ENCODE data around the gene EMC9. TPM values are rescaled to one million over a fixed set of nuclear protein-coding genes. Genes with fewer than 3 reads are reported as not detected.
A peak's percentile ranks its signal among the peaks of the same experiment; 100 is the strongest.

Gene EMC9
- total RNA-seq, 4 donors from 2014 or later, result 6.4 to 15.4 (median 10.4) TPM

GRCh38 chr14:24188251-24189058, 47.1 kb upstream of the EMC9 start, which contains the start of gene IPO4:
Gene IPO4 (minus strand): TSS chr14:24188816. CDS start chr14:24188787, 29 bp downstream.
- H3K9me3 ChIP-seq, result no peaks in the 10 kb centered on the region
- ATAC-seq, result peak; percentile 97
- peak within 1 kb of the TSS; percentile 57 to 77 for H3K4me3 ChIP-seq
- no peaks in the 10 kb centered on the region for H3K27me3 ChIP-seq
- peaks cover 0 to 70% of the 10 kb centered on the region in 2 donors for H3K36me3 ChIP-seq
- WGBS, 2 donors (ENCODE audit: low coverage in 1 of 2), result 2% methylated on average over 7 of the region's 65 CpGs; no CpG with 5 or more reads in 1 of the 2 donors
- peaks cover 0 to 28% (median 10%) of the 10 kb centered on the region in 3 donors for H3K4me1 ChIP-seq
- peak within 1 kb of the TSS; percentile 2 to 83 (median 76) for H3K27ac ChIP-seq
- TF ChIP-seq EP300 (IDR thresholded peaks at IDR 0.05), result no peak
- peak; percentile 82 for TF ChIP-seq POLR2AphosphoS5 (IDR thresholded peaks at IDR 0.05)
- TF ChIP-seq POLR2A (IDR thresholded peaks at IDR 0.05), result peak; percentile 45 to 58

DNA sequence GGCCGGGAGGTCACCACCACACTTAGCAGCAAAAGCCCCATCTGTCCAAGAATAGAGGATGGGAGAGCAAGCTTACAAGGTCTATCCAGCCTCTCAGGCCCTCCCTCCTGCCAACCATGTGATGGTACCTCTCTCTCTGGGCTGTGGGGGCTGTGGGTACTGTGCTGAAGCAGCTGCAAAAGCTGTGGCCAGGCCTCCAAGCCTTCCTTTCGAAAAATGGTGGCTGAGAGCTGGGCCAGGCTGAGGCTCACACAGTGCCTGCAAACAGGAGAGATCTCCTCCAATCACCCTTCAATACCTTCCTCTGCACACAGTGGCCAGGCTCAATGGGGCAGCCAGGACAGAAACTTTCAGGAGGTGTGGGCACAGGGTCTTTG, 46.1 kb upstream of the EMC9 start:
- no peaks in the 10 kb centered on the region for H3K27me3 ChIP-seq
- peaks cover 0 to 70% of the 10 kb centered on the region in 2 donors for H3K36me3 ChIP-seq
- H3K4me1 ChIP-seq, result peaks cover 0 to 28% (median 10%) of the 10 kb centered on the region in 3 donors
- H3K4me3 ChIP-seq, result peak overlapping the region in 1 of 2 donors; percentile 77
- H3K27ac ChIP-seq, result peak overlapping the region in 3 of 4 donors; percentile 72 to 83 (median 81)
- no peak for ATAC-seq
- no peaks in the 10 kb centered on the region for H3K9me3 ChIP-seq
- 100% methylated on average over 1 of the region's 2 CpGs; no CpG with 5 or more reads in 1 of the 2 donors for WGBS, 2 donors (ENCODE audit: low coverage in 1 of 2)
- TF ChIP-seq POLR2AphosphoS5 (IDR thresholded peaks at IDR 0.05) (no peak), POLR2A (IDR thresholded peaks at IDR 0.05) (no peak), EP300 (IDR thresholded peaks at IDR 0.05) (no peak)
- TF ChIP-seq, protein P1, sequence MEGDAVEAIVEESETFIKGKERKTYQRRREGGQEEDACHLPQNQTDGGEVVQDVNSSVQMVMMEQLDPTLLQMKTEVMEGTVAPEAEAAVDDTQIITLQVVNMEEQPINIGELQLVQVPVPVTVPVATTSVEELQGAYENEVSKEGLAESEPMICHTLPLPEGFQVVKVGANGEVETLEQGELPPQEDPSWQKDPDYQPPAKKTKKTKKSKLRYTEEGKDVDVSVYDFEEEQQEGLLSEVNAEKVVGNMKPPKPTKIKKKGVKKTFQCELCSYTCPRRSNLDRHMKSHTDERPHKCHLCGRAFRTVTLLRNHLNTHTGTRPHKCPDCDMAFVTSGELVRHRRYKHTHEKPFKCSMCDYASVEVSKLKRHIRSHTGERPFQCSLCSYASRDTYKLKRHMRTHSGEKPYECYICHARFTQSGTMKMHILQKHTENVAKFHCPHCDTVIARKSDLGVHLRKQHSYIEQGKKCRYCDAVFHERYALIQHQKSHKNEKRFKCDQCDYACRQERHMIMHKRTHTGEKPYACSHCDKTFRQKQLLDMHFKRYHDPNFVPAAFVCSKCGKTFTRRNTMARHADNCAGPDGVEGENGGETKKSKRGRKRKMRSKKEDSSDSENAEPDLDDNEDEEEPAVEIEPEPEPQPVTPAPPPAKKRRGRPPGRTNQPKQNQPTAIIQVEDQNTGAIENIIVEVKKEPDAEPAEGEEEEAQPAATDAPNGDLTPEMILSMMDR (IDR thresholded peaks at IDR 0.05), result no peak

DNA sequence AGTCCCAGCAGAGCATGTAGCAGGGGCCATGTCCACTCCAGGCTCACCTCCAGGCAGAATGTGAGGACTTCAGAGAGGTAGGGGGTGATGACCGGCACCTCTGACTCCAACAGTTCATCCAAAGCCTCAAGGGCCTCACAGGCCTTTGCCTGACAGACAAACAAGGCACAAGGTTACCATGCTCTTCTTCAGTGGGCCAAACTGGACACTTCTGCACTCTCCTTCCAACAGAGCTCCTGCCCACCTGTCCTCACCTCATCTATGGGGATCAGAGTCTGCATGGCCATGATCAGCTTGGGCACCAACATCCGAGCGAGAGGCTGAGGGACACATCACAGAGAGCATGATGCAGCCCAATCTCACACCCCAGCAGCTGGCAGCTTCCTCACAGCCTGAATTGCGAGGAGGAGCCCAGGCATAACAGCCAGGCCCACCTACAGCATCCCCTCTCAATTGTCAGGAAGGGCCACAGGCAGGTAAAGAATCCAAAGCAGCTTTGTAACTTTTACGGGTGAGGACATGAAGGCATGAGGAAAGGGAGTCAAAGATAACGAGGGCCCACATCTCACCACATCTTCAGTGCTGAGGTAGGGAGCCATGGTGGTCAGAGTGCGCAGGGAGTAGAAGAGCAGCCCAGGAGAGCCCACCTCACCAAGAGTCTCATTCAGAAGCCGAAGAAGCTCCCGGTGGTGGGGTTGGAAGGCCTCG, 45.6 kb upstream of the EMC9 start:
- Histone ChIP-seq H3K9me3 (no peaks in the 10 kb centered on the region), H3K4me3 (no peak overlapping the region), H3K4me1 (peaks cover 0 to 22% (median 10%) of the 10 kb centered on the region in 3 donors), H3K27me3 (no peaks in the 10 kb centered on the region), H3K27ac (no peak overlapping the region), H3K36me3 (peaks cover 0 to 70% of the 10 kb centered on the region in 2 donors)
- no peak for ATAC-seq
- TF ChIP-seq POLR2AphosphoS5 (IDR thresholded peaks at IDR 0.05) (no peak), POLR2A (IDR thresholded peaks at IDR 0.05) (no peak), EP300 (IDR thresholded peaks at IDR 0.05) (no peak)
- TF ChIP-seq, protein P1 (IDR thresholded peaks at IDR 0.05), result no peak
- WGBS, 2 donors (ENCODE audit: low coverage in 1 of 2), result 80 to 97% methylated on average over 1 to 6 of the region's 10 CpGs

GRCh38 chr14:24185741-24186140, 44.4 kb upstream of the EMC9 start:
- H3K27ac ChIP-seq, result no peak overlapping the region
- peaks cover 0 to 70% of the 10 kb centered on the region in 2 donors for H3K36me3 ChIP-seq
- H3K9me3 ChIP-seq, result no peaks in the 10 kb centered on the region
- ATAC-seq, result no peak
- WGBS, 2 donors (ENCODE audit: low coverage in 1 of 2), result 60 to 91% methylated on average over 1 to 5 of the region's 11 CpGs
- TF ChIP-seq POLR2AphosphoS5 (IDR thresholded peaks at IDR 0.05) (no peak), EP300 (IDR thresholded peaks at IDR 0.05) (no peak), POLR2A (IDR thresholded peaks at IDR 0.05) (no peak)
- TF ChIP-seq, protein P1 (IDR thresholded peaks at IDR 0.05), result no peak
- no peak overlapping the region for H3K4me3 ChIP-seq
- no peaks in the 10 kb centered on the region for H3K27me3 ChIP-seq
- H3K4me1 ChIP-seq, result peaks cover 0 to 21% (median 10%) of the 10 kb centered on the region in 3 donors

DNA sequence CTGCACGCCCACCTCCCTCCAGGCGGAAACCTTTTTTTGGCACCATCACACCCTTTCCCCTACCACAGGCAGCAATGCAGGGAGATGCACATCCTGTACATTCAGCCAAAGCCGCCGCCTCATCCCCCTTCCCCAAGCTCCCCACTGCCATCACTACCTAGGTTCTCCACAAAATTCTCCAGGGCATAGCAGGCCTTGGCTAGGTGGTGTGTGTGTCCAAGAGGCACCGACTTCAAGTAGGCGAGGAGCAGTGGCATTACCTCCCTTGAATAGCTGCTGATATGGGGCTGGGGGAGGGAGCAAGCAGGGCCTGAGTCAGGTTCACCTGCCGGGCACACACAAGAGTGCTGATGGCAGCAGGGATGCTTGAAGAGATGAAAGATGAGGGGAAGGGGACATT, 43.6 kb upstream of the EMC9 start:
- WGBS, 2 donors (ENCODE audit: low coverage in 1 of 2), result 85 to 86% methylated on average over 2 to 4 of the region's 7 CpGs

More for the DNA sequence above, 43.6 kb upstream of the EMC9 start:
- no peaks in the 10 kb centered on the region for H3K9me3 ChIP-seq
- H3K27ac ChIP-seq, result no peak overlapping the region
- peaks cover 0 to 70% of the 10 kb centered on the region in 2 donors for H3K36me3 ChIP-seq
- H3K27me3 ChIP-seq, result no peaks in the 10 kb centered on the region
- no peak for ATAC-seq
- TF ChIP-seq POLR2AphosphoS5 (IDR thresholded peaks at IDR 0.05) (no peak), EP300 (IDR thresholded peaks at IDR 0.05) (no peak), POLR2A (IDR thresholded peaks at IDR 0.05) (no peak)
- TF ChIP-seq, protein P1 (IDR thresholded peaks at IDR 0.05), result no peak
- peaks cover 0 to 27% (median 10%) of the 10 kb centered on the region in 3 donors for H3K4me1 ChIP-seq
- H3K4me3 ChIP-seq, result no peak overlapping the region

Measured in gastroesophageal sphincter (tissue), 4 donors.